HEK293T (cell line): Measurements from ENCODE around the gene BCAR3.

ENCODE experiments used
- CTCF ChIA-PET: fragments of 350-600 bp; formaldehyde crosslinking; extraction: SDS; loops from one replicate; lab custom pipeline; 2021; ENCODE audit warnings: antibody characterized with exemption, inconsistent platforms; lab: Yijun Ruan, JAX
- POLR2A ChIA-PET: fragments of 350-600 bp; formaldehyde crosslinking; extraction: SDS; loops from one replicate; lab custom pipeline; 2020; ENCODE audit warnings: antibody characterized with exemption, inconsistent platforms; lab: Yijun Ruan, JAX
- DNase-seq: peaks from one replicate; pipeline ENCODE4 v3.0.0; 2012; ENCODE audit warnings: mixed read lengths; ENCODE audit errors: extremely low spot score
- ARNT ChIP-seq: fragments of 450-650 bp; IDR thresholded peaks from 2 replicates; pipeline ENCODE4 v1.6.1; 2017; ENCODE audit warnings: mild to moderate bottlenecking
- BHLHE40 ChIP-seq: fragments of 450-650 bp; IDR thresholded peaks from 2 replicates; pipeline ENCODE4 v1.6.1; 2016; ENCODE audit warnings: mild to moderate bottlenecking, moderate library complexity, borderline replicate concordance
- CTBP1 ChIP-seq: fragments of 450-650 bp; IDR thresholded peaks from 2 replicates; pipeline ENCODE4 v1.6.1; 2016; ENCODE audit warnings: borderline replicate concordance
- ELF4 ChIP-seq: fragments of 450-650 bp; IDR thresholded peaks from 2 replicates; pipeline ENCODE4 v1.6.1; 2017; ENCODE audit warnings: antibody characterized with exemption
- FOXA1 ChIP-seq: fragments of 450-650 bp; IDR thresholded peaks from 2 replicates; pipeline ENCODE4 v1.6.1; 2016; ENCODE audit warnings: mild to moderate bottlenecking
- FOXK2 ChIP-seq: fragments of 450-650 bp; IDR thresholded peaks from 2 replicates; pipeline ENCODE4 v1.6.1; 2016; ENCODE audit warnings: mild to moderate bottlenecking
- FOXM1 ChIP-seq: fragments of 450-650 bp; IDR thresholded peaks from 2 replicates; pipeline ENCODE4 v1.6.1; 2017; ENCODE audit warnings: mild to moderate bottlenecking, borderline replicate concordance
- HDGF ChIP-seq: fragments of 450-650 bp; IDR thresholded peaks from 2 replicates; pipeline ENCODE4 v1.6.1; 2017; ENCODE audit warnings: antibody characterized with exemption, borderline replicate concordance
- L3MBTL2 ChIP-seq: fragments of 450-650 bp; conservative IDR thresholded peaks from 2 replicates; pipeline ENCODE4 v1.6.1; 2016; ENCODE audit warnings: mild to moderate bottlenecking
- LEF1 ChIP-seq: fragments of 450-650 bp; IDR thresholded peaks from 2 replicates; pipeline ENCODE4 v1.6.1; 2017; ENCODE audit warnings: mild to moderate bottlenecking, borderline replicate concordance
- NFRKB ChIP-seq: fragments of 450-650 bp; IDR thresholded peaks from 2 replicates; pipeline ENCODE4 v1.6.1; 2016; ENCODE audit warnings: mild to moderate bottlenecking, moderate library complexity
- PKNOX1 ChIP-seq: fragments of 450-650 bp; IDR thresholded peaks from 2 replicates; pipeline ENCODE4 v1.6.1; 2016
- SP1 ChIP-seq: fragments of 450-650 bp; IDR thresholded peaks from 2 replicates; pipeline ENCODE4 v1.6.1; 2017
- SUZ12 ChIP-seq: fragments of 450-650 bp; IDR thresholded peaks from 2 replicates; pipeline ENCODE4 v1.6.1; 2016; ENCODE audit warnings: mild to moderate bottlenecking
- TARDBP ChIP-seq: fragments of 450-650 bp; IDR thresholded peaks from 2 replicates; pipeline ENCODE4 v1.6.1; 2016
- ZNF384 ChIP-seq: fragments of 450-650 bp; IDR thresholded peaks from 2 replicates; pipeline ENCODE4 v1.6.1; 2016

The BCAR3 gene

GRCh38 chr1:93704052-93704451, 22.4 kb upstream of the BCAR3 start:
- CTCF ChIA-PET = interaction anchor here (0.8 kb wide), 1 partner anchor 71 kb away, joined by 3 read pairs; no protein-coding TSS in a partner anchor
- no peak for DNase-seq
- no peak for TF ChIP-seq ELF4
- no peak for TF ChIP-seq PKNOX1
- no peak for TF ChIP-seq HDGF
- TF ChIP-seq ARNT = no peak
- no peak for TF ChIP-seq SUZ12
- no peak for TF ChIP-seq L3MBTL2
- TF ChIP-seq FOXA1 = no peak
- no peak for TF ChIP-seq CTBP1
- POLR2A ChIA-PET = no interaction called here

GRCh38 chr1:93703643-93704042, 22.0 kb upstream of the BCAR3 start:
- ChIA-PET POLR2A (no interaction called here), CTCF (no interaction called here)
- TF ChIP-seq BHLHE40 (no peak), FOXA1 (no peak), FOXM1 (no peak)
- no peak for DNase-seq

- TF ChIP-seq BHLHE40 (no peak), L3MBTL2 (no peak), HDGF (no peak), CTBP1 (no peak), ZNF384 (no peak), ELF4 (no peak)
- ChIA-PET POLR2A (interaction anchor here (0.6 kb wide), 1 partner anchor 12 kb away, joined by 3 read pairs; no protein-coding TSS in a partner anchor), CTCF (no interaction called here)
- DNase-seq = no peak
Measured at GRCh38 chr1:93702828-93703183, 21.2 kb upstream of the BCAR3 start.

GRCh38 chr1:93702111-93702827, 20.6 kb upstream of the BCAR3 start:
- ChIA-PET CTCF (no interaction called here), POLR2A (no interaction called here)
- no peak for DNase-seq
- TF ChIP-seq FOXK2 (no peak), ELF4 (no peak), LEF1 (no peak), BHLHE40 (no peak), HDGF (no peak), SP1 (no peak), L3MBTL2 (no peak), ZNF384 (no peak), PKNOX1 (no peak), SUZ12 (no peak), NFRKB (no peak), ARNT (no peak), FOXA1 (no peak), TARDBP (no peak), CTBP1 (no peak), FOXM1 (no peak)

GRCh38 chr1:93701629-93702028, 20.0 kb upstream of the BCAR3 start:
- TF ChIP-seq PKNOX1 = no peak
- TF ChIP-seq LEF1 = no peak
- no peak for TF ChIP-seq TARDBP
- no peak for TF ChIP-seq NFRKB
- TF ChIP-seq FOXM1 = no peak
- no peak for TF ChIP-seq ELF4
- TF ChIP-seq BHLHE40 = no peak
- TF ChIP-seq HDGF = no peak
- no peak for TF ChIP-seq FOXA1
- DNase-seq = no peak
- ChIA-PET POLR2A (no interaction called here), CTCF (no interaction called here)

GRCh38 chr1:93700532-93701469, 19.2 kb upstream of the BCAR3 start:
- no peak for DNase-seq
- ChIA-PET POLR2A (interaction anchor here (0.5 kb wide), 1 partner anchor 14 kb away, joined by 3 read pairs; no protein-coding TSS in a partner anchor), CTCF (interaction anchor here (0.6 to 0.9 kb wide), 2 partner anchors 15 to 28 kb away, joined by 3 read pairs; no protein-coding TSS in a partner anchor)
- no peak for TF ChIP-seq CTBP1
- no peak for TF ChIP-seq SUZ12
- TF ChIP-seq HDGF = no peak
- no peak for TF ChIP-seq LEF1
- TF ChIP-seq FOXK2 = no peak
- TF ChIP-seq SP1 = no peak
- no peak for TF ChIP-seq FOXM1
- no peak for TF ChIP-seq FOXA1
- no peak for TF ChIP-seq BHLHE40
- TF ChIP-seq ZNF384 = no peak
- TF ChIP-seq PKNOX1 = no peak
